Activated T-cell treated with anti-CD3 and anti-CD28 coated beads, Interleukin-2, amount 50 U/mL, for 4 hours (primary cell): ENCODE results near the gene CPT1B. TPM values are rescaled to one million over a fixed set of nuclear protein-coding genes. Genes with fewer than 3 reads are reported as not detected.
"Not testable (repeated sequence)": the region's sequence is repeated elsewhere in the genome, so short reads cannot be mapped to it uniquely, and the experiment has no call there.

Experiments used
- ATAC-seq, 2 donors: fragments of 200-7000 bp; cut with Tn5 transposase; one replicate each; pipeline ENCODE4 v1.10.0; 2021
- DNase-seq: peaks from one replicate; pipeline ENCODE4 v3.0.0-alpha.2; 2020
- H3K27me3 Mint-ChIP-seq: one replicate; pipeline ENCODE4 v1.8.0; 2021; ENCODE audit warnings: low read depth, mixed read lengths
- H3K36me3 Mint-ChIP-seq: one replicate; pipeline ENCODE4 v1.8.0; 2022; ENCODE audit warnings: mixed read lengths; ENCODE audit not compliant: insufficient read depth
- H3K4me1 Mint-ChIP-seq: one replicate; pipeline ENCODE4 v1.8.0; 2021; ENCODE audit warnings: low read depth, mixed read lengths
- H3K4me3 Mint-ChIP-seq: one replicate; pipeline ENCODE4 v1.8.0; 2021; ENCODE audit warnings: mild to moderate bottlenecking, moderate library complexity, mixed read lengths
- H3K9me3 Mint-ChIP-seq: one replicate; pipeline ENCODE4 v1.8.0; 2021; ENCODE audit warnings: mixed read lengths
- total RNA-seq, 3 donors: library from RNA; stranded (reverse); gene quantifications; one replicate each; pipeline ENCODE4 v1.2.1, GENCODE V29; 2021

Gene CPT1B
- total RNA-seq, 3 donors from 2014 or later = 30.0 to 38.3 (median 32.7) TPM

GRCh38 chr22:50522806-50523438 lies 55.3 kb downstream of the CPT1B start:
- Mint-ChIP-seq H3K4me1 (peaks cover 19% of the 10 kb centered on the region), H3K9me3 (no peaks in the 10 kb centered on the region), H3K27me3 (no peaks in the 10 kb centered on the region), H3K36me3 (peaks cover 12% of the 10 kb centered on the region), H3K4me3 (peak overlapping the region; percentile 52)
- ATAC-seq = no peak
- no peak for DNase-seq

GRCh38 chr22:50522208-50522805 lies 55.9 kb downstream of the CPT1B start:
- Mint-ChIP-seq H3K4me3 (no peak overlapping the region), H3K9me3 (no peaks in the 10 kb centered on the region), H3K27me3 (no peaks in the 10 kb centered on the region), H3K4me1 (peaks cover 12% of the 10 kb centered on the region), H3K36me3 (peaks cover 16% of the 10 kb centered on the region)
- no peak for DNase-seq
- no peak for ATAC-seq

- Mint-ChIP-seq H3K4me1 (peaks cover 6% of the 10 kb centered on the region), H3K27me3 (no peaks in the 10 kb centered on the region), H3K9me3 (no peaks in the 10 kb centered on the region), H3K4me3 (no peak overlapping the region), H3K36me3 (peaks cover 16% of the 10 kb centered on the region)
- ATAC-seq (no peak), DNase-seq (no peak)
Observed at GRCh38 chr22:50521710-50522109, 56.5 kb downstream of the CPT1B start.

- peaks cover 4% of the 10 kb centered on the region for H3K4me1 Mint-ChIP-seq
- peaks cover 17% of the 10 kb centered on the region for H3K36me3 Mint-ChIP-seq
- no peak for ATAC-seq
- no peaks in the 10 kb centered on the region for H3K9me3 Mint-ChIP-seq
- no peak overlapping the region for H3K4me3 Mint-ChIP-seq
- DNase-seq = no peak
- no peaks in the 10 kb centered on the region for H3K27me3 Mint-ChIP-seq
Observed at GRCh38 chr22:50520826-50521453, 57.3 kb downstream of the CPT1B start.

GRCh38 chr22:50520184-50520583 lies 58.0 kb downstream of the CPT1B start:
- H3K27me3 Mint-ChIP-seq, H3K4me1 Mint-ChIP-seq, H3K4me3 Mint-ChIP-seq, DNase-seq, H3K9me3 Mint-ChIP-seq, ATAC-seq: not testable (repeated sequence)
- H3K36me3 Mint-ChIP-seq = peaks cover 21% of the 10 kb centered on the region

GRCh38 chr22:50519151-50519550 lies 59.1 kb downstream of the CPT1B start:
- Mint-ChIP-seq H3K4me1 (peaks cover 2% of the 10 kb centered on the region), H3K4me3 (no peak overlapping the region), H3K36me3 (peaks cover 20% of the 10 kb centered on the region), H3K27me3 (no peaks in the 10 kb centered on the region), H3K9me3 (no peaks in the 10 kb centered on the region)
- ATAC-seq (no peak), DNase-seq (no peak)

Other genes starting within 250 kb of the CPT1B start
- gene PPP6R2, start 235.1 kb downstream of the CPT1B start, total RNA-seq = 10 to 100 TPM; 41.4 to 52.6 (median 43.3) TPM
- 100 to 1,000 TPM; 128 to 130 (median 129) TPM for gene SBF1, start 103.4 kb downstream of the CPT1B start, total RNA-seq
- 1 to 10 TPM; 4.8 to 9.4 (median 8.2) TPM for gene ADM2, start 96.9 kb downstream of the CPT1B start, total RNA-seq
- under 1 TPM in 1 of 3 donors, not detected in 2; 0.30 TPM for gene MIOX, start 91.6 kb downstream of the CPT1B start, total RNA-seq
- gene LMF2, start 70.7 kb downstream of the CPT1B start, total RNA-seq = 10 to 100 TPM; 68.7 to 79.9 (median 72.2) TPM
- 100 to 1,000 TPM; 152 to 175 (median 156) TPM for gene NCAPH2, start 70.2 kb downstream of the CPT1B start, total RNA-seq
- gene SCO2, start 52.8 kb downstream of the CPT1B start, total RNA-seq = 10 to 100 TPM; 12.7 to 14.4 (median 14.2) TPM
- gene TYMP, start 48.4 kb downstream of the CPT1B start, total RNA-seq = 100 to 1,000 TPM in 1 of 3 donors, 10 to 100 TPM in 2; 64.4 to 103 (median 66.1) TPM
- gene KLHDC7B, start 32.5 kb downstream of the CPT1B start, total RNA-seq = 1 to 10 TPM; 5.4 to 7.4 (median 6.4) TPM
- gene SYCE3, start 15.5 kb downstream of the CPT1B start, total RNA-seq = not detected
- gene CHKB, start 4.4 kb upstream of the CPT1B start, total RNA-seq = 10 to 100 TPM; 56.1 to 63.2 (median 60.7) TPM
- gene MAPK8IP2, start 22.4 kb upstream of the CPT1B start, total RNA-seq = under 1 TPM; 0.05 to 0.38 (median 0.16) TPM
- 10 to 100 TPM; 10.5 to 13.1 (median 11.0) TPM for gene ARSA, start 49.7 kb upstream of the CPT1B start, total RNA-seq
- under 1 TPM; 0.05 to 0.24 (median 0.08) TPM for gene SHANK3, start 94.4 kb upstream of the CPT1B start, total RNA-seq
- not detected for gene ACR, start 159.8 kb upstream of the CPT1B start, total RNA-seq
- gene RABL2B, start 205.2 kb upstream of the CPT1B start, total RNA-seq = 10 to 100 TPM; 28.3 to 38.4 (median 28.4) TPM